Measurements from ENCODE around the gene ITFG2. TPM values are rescaled to one million over a fixed set of nuclear protein-coding genes. Genes with fewer than 3 reads are reported as not detected.

Gene ITFG2
- total and polyA plus RNA-seq, 2 of the 13 experiments (the other 11 are each of a cell fraction or from before 2014, with no cell fraction given) = 14.8 to 15.5 TPM

DNA sequence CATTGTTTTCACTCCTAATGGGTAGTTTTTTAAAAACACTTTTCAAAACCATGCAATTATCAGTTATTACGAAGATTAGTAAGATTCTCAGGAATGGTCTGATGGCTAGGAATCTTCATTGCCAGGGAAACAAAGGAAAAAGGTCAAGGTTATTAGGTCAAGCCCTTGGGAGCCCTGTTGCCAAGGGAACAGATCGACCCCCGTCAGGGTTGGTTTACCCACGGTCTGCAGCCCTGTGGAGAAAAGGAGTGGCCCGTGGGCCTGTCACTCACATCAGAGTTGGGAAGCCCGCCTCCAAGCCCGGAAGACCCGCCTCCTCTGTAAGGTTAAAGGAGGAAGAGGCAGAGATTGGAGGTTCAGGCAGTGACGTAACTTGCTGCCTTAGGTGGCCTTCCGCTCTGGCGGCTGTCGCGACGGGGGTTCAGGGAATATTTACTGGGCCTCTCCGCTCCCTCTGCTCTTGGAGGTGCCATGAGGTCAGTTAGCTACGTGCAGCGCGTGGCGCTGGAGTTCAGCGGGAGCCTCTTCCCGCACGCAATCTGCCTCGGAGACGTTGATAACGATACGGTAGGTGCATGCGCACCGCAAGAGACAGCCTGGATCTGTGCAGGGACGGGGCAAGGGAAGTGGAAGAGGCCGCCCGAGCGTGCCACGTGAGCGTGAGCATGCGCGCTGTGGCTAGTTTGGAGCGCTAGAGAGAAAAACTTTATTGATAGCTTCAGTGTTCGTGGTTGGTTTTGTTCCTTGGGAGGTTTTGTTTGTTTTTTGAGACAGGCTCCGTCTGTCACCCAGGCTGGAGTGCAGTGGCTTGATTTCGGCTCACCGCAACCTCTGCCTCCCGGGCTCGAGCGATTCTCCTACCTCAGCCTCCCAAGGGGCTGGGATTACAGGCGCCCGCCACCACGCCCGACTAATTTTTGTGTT lies at the start of gene ITFG2 (continued):
- TF ChIP-seq CBFB (CRISPR knock-in tag; IDR thresholded peaks at IDR 0.05) (peak; percentile 63; the same call in 1 of the 2 replicates), HNRNPLL (IDR thresholded peaks at IDR 0.05; ENCODE audit: low read depth, low read length, poor library complexity, severe bottlenecking) (peak; percentile 85), POGZ (CRISPR knock-in tag; IDR thresholded peaks at IDR 0.05) (peak; percentile 79), SIX1 (CRISPR knock-in tag; IDR thresholded peaks at IDR 0.05; ENCODE audit: borderline replicate concordance) (no peak; the same call in 1 of the 2 replicates), HNRNPK (IDR thresholded peaks at IDR 0.05; ENCODE audit: low read depth, low read length, poor library complexity, severe bottlenecking) (no peak), MIXL1 (CRISPR knock-in tag; IDR thresholded peaks at IDR 0.05) (peak; percentile 63; the same call in 1 of the 2 replicates), ZNF20 (CRISPR knock-in tag; IDR thresholded peaks at IDR 0.05) (no peak), ISL2 (CRISPR knock-in tag; IDR thresholded peaks at IDR 0.05) (peak; percentile 64), EHMT2 (IDR thresholded peaks at IDR 0.05; ENCODE audit: borderline replicate concordance, low read depth, low read length) (no peak), AKAP8 (CRISPR knock-in tag; IDR thresholded peaks at IDR 0.05) (peak; percentile 36; the same call in 1 of the 2 replicates), FOSL1 (CRISPR knock-in tag; IDR thresholded peaks at IDR 0.05; ENCODE audit: borderline replicate concordance) (no peak), ZFP1 (CRISPR knock-in tag; IDR thresholded peaks at IDR 0.05) (peak; percentile 68; the same call in 1 of the 2 replicates), ZFP37 (CRISPR knock-in tag; IDR thresholded peaks at IDR 0.05; ENCODE audit: borderline replicate concordance) (peak; percentile 87), DNMT3B (CRISPR knock-in tag; conservative IDR thresholded peaks at IDR 0.05) (no peak; the same call in 1 of the 2 replicates), ZC3H4 (CRISPR knock-in tag; IDR thresholded peaks at IDR 0.05; ENCODE audit: borderline replicate concordance) (peak; percentile 82; the same call in 1 of the 2 replicates), ZNF775 (CRISPR knock-in tag; IDR thresholded peaks at IDR 0.05; ENCODE audit: borderline replicate concordance) (0 out of 2 replicates have a peak, but pooled peaks have one; percentile 64), ZNF766 (CRISPR knock-in tag; IDR thresholded peaks at IDR 0.05; ENCODE audit: borderline replicate concordance) (peak; percentile 83; the same call in 1 of the 2 replicates), LCORL (IDR thresholded peaks at IDR 0.05) (no peak), LCORL (CRISPR knock-in tag; IDR thresholded peaks at IDR 0.05) (peak; percentile 82; the same call in 1 of the 2 replicates), ARNT (IDR thresholded peaks at IDR 0.05) (no peak), NFRKB (IDR thresholded peaks at IDR 0.05) (no peak), SRF (IDR thresholded peaks at IDR 0.05; ENCODE audit: low read depth, low read length) (peak; percentile 74; the same call in 1 of the 2 replicates), ZNF563 (CRISPR knock-in tag; IDR thresholded peaks at IDR 0.05) (peak; percentile 24; the same call in 1 of the 2 replicates)
- TF ChIP-seq, protein P1, sequence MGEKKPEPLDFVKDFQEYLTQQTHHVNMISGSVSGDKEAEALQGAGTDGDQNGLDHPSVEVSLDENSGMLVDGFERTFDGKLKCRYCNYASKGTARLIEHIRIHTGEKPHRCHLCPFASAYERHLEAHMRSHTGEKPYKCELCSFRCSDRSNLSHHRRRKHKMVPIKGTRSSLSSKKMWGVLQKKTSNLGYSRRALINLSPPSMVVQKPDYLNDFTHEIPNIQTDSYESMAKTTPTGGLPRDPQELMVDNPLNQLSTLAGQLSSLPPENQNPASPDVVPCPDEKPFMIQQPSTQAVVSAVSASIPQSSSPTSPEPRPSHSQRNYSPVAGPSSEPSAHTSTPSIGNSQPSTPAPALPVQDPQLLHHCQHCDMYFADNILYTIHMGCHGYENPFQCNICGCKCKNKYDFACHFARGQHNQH (CRISPR knock-in tag; IDR thresholded peaks at IDR 0.05) = peak; percentile 84; the same call in 1 of the 2 replicates
- TF ChIP-seq, protein P2, sequence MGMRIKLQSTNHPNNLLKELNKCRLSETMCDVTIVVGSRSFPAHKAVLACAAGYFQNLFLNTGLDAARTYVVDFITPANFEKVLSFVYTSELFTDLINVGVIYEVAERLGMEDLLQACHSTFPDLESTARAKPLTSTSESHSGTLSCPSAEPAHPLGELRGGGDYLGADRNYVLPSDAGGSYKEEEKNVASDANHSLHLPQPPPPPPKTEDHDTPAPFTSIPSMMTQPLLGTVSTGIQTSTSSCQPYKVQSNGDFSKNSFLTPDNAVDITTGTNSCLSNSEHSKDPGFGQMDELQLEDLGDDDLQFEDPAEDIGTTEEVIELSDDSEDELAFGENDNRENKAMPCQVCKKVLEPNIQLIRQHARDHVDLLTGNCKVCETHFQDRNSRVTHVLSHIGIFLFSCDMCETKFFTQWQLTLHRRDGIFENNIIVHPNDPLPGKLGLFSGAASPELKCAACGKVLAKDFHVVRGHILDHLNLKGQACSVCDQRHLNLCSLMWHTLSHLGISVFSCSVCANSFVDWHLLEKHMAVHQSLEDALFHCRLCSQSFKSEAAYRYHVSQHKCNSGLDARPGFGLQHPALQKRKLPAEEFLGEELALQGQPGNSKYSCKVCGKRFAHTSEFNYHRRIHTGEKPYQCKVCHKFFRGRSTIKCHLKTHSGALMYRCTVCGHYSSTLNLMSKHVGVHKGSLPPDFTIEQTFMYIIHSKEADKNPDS (CRISPR knock-in tag; IDR thresholded peaks at IDR 0.05) = no peak
- TF ChIP-seq, protein P3, sequence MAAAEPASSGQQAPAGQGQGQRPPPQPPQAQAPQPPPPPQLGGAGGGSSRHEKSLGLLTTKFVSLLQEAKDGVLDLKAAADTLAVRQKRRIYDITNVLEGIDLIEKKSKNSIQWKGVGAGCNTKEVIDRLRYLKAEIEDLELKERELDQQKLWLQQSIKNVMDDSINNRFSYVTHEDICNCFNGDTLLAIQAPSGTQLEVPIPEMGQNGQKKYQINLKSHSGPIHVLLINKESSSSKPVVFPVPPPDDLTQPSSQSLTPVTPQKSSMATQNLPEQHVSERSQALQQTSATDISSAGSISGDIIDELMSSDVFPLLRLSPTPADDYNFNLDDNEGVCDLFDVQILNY (CRISPR knock-in tag; conservative IDR thresholded peaks at IDR 0.05) = peak; percentile 36; the same call in 1 of the 2 replicates
- TF ChIP-seq, protein P4, sequence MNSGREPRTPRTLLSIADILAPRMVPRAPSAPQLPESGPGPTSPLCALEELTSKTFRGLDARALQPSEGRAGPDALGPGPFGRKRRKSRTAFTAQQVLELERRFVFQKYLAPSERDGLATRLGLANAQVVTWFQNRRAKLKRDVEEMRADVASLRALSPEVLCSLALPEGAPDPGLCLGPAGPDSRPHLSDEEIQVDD (CRISPR knock-in tag; IDR thresholded peaks at IDR 0.05; ENCODE audit: borderline replicate concordance) = no peak
